GM13976 (cell line): Measurements from ENCODE around the gene QRSL1.
"Not testable (repeated sequence)": the region's sequence is repeated elsewhere in the genome, so short reads cannot be mapped to it uniquely, and the experiment has no call there.

ENCODE experiments used
- DNase-seq: peaks from one replicate; pipeline ENCODE4 v3.0.0; 2012; ENCODE audit warnings: low spot score
- CTCF ChIP-seq: IDR thresholded peaks from 2 replicates; pipeline ENCODE4 v1.5.1; 2012; ENCODE audit warnings: borderline replicate concordance, mild to moderate bottlenecking; ENCODE audit not compliant: insufficient read depth; ENCODE audit errors: extremely low read depth, missing control alignments, control extremely low read depth
- in situ Hi-C: fragments of 300-500 bp; cut with MboI; formaldehyde crosslinking; loops from one replicate; pipeline ENCODE4 v1.12.0; 2022; ENCODE audit warnings: low sequenced_read_pairs, mixed read lengths, inconsistent platforms; ENCODE audit not compliant: unreplicated experiment

QRSL1 gene

GRCh38 chr6:106622412-106622811 lies 7.0 kb upstream of the QRSL1 start:
- TF ChIP-seq CTCF = no peak
- in situ Hi-C loops = no loop called here
- no peak for DNase-seq

GRCh38 chr6:106623039-106623438 lies 6.3 kb upstream of the QRSL1 start:
- no peak for TF ChIP-seq CTCF
- no peak for DNase-seq
- in situ Hi-C loops = no loop called here

- no peak for TF ChIP-seq CTCF
- in situ Hi-C loops = no loop called here
- DNase-seq = no peak
Observed at GRCh38 chr6:106626485-106626884, 2.9 kb upstream of the QRSL1 start.

- in situ Hi-C loops = not testable (repeated sequence)
Observed at GRCh38 chr6:106627760-106628159, 1.6 kb upstream of the QRSL1 start.

GRCh38 chr6:106628658-106629102 lies 698 bp upstream of the QRSL1 start:
- in situ Hi-C loops = no loop called here
- TF ChIP-seq CTCF = no peak
- no peak for DNase-seq

More at GRCh38 chr6:106627760-106628159, 1.6 kb upstream of the QRSL1 start:
- not testable (repeated sequence) for DNase-seq

GRCh38 chr6:106629859-106630163 lies 433 bp downstream of the QRSL1 start:
- TF ChIP-seq CTCF = no peak
- in situ Hi-C loops = no loop called here
- DNase-seq = no peak

GRCh38 chr6:106630366-106630765 lies 988 bp downstream of the QRSL1 start:
- DNase-seq = peak; percentile 41
- in situ Hi-C loops = no loop called here
- no peak for TF ChIP-seq CTCF
